NCI-H345 (cell line): Measurements from ENCODE around the gene ITGAE.
"Not testable (repeated sequence)": the region's sequence is repeated elsewhere in the genome, so short reads cannot be mapped to it uniquely, and the experiment has no call there.

Source experiments
- DNase-seq: peaks from one replicate; lab custom pipeline; 2025; lab: John Stamatoyannopoulos, UW

ITGAE gene

GRCh38 chr17:3800362-3801271 lies at the start of gene ITGAE:
Gene ITGAE (minus strand): TSS chr17:3801188. CDS start chr17:3801144, 44 bp downstream.
- DNase-seq: no peak

GRCh38 chr17:3848229-3848835 lies 47.3 kb upstream of the ITGAE start:
- no peak for DNase-seq

GRCh38 chr17:3847165-3847670 lies 46.2 kb upstream of the ITGAE start:
- no peak for DNase-seq

- no peak for DNase-seq
These were observed 45.6 kb upstream of the ITGAE start for GRCh38 chr17:3846437-3847164.

- DNase-seq: peak; percentile 91
These were observed 44.8 kb upstream of the ITGAE start, which contains the start of gene NCBP3 for GRCh38 chr17:3845621-3846436. Gene NCBP3 (minus strand): TSS chr17:3846246. CDS start chr17:3846223, 23 bp downstream.

- peak; percentile 10 for DNase-seq
These were observed 44.3 kb upstream of the ITGAE start for GRCh38 chr17:3845291-3845620.

GRCh38 chr17:3844556-3844955 lies 43.6 kb upstream of the ITGAE start:
- DNase-seq: not testable (repeated sequence)

- DNase-seq: peak; percentile 2
These were observed 43.0 kb upstream of the ITGAE start for GRCh38 chr17:3843935-3844516.

GRCh38 chr17:3838206-3838605 lies 37.2 kb upstream of the ITGAE start:
- DNase-seq: no peak

GRCh38 chr17:3836551-3836950 lies 35.6 kb upstream of the ITGAE start:
- DNase-seq: no peak

- DNase-seq: no peak
These were observed 34.6 kb upstream of the ITGAE start for GRCh38 chr17:3835410-3836229.

- no peak for DNase-seq
These were observed 33.8 kb upstream of the ITGAE start for GRCh38 chr17:3834811-3835210.

- no peak for DNase-seq
These were observed 27.9 kb upstream of the ITGAE start for GRCh38 chr17:3828852-3829232.

GRCh38 chr17:3828151-3828851 lies 27.3 kb upstream of the ITGAE start:
- no peak for DNase-seq

GRCh38 chr17:3827124-3827773 lies 26.3 kb upstream of the ITGAE start:
- DNase-seq: peak; percentile 29

- no peak for DNase-seq
These were observed 25.2 kb upstream of the ITGAE start for GRCh38 chr17:3826191-3826590.

- DNase-seq: no peak
These were observed 20.1 kb upstream of the ITGAE start for GRCh38 chr17:3821101-3821500.

- no peak for DNase-seq
These were observed 17.8 kb upstream of the ITGAE start for GRCh38 chr17:3818786-3819185.
